Subcutaneous adipose tissue (tissue), 4 donors: ENCODE data around the gene FAM117A. TPM values are rescaled to one million over a fixed set of nuclear protein-coding genes. Genes with fewer than 3 reads are reported as not detected.

Experiments
- total RNA-seq, 4 donors: library from RNA; depleted of rRNA; stranded (reverse); fragments of >200 nt; gene quantifications; one replicate each; pipeline ENCODE4 v1.1.0, GENCODE V29; 2016
- TF ChIP-seq, protein P1 (sequence below): fragments of 450-650 bp; IDR thresholded peaks from one replicate; pipeline ENCODE4 v1.5.1; 2016; ENCODE audit warnings: low read depth, mild to moderate bottlenecking, control low read depth, antibody characterized with exemption, moderate library complexity

Gene FAM117A
- total RNA-seq, 4 donors from 2014 or later, result 3.9 to 19.4 (median 8.4) TPM

DNA sequence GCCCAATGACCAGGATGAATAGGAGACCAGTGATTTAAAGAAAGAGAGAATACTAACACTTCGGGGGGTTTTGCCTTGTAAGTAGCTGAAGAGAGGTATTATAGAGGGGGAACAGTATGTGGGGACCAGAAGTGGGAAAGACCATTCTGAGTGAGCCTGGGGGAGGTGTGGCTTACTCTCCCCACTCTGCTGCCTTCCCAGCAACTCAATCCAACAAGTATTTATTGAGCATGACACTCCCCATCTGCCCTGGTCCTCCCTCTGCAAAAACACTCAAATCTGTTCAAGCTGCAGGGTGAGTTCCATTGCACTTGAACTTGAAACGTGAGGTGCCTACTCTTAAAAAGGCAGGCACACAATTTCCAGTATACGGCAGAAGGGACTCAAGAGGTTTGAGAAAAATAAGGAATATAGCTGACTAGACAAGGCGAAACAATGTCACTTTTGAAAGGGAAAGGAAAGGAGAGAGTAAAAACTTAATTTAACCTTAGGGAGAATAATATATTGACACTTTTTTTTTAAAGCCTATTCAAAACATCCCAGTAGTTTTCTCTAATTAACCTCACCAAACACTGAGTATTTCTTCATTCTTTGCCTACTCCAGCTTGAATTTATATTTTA is 8.2 kb downstream of the FAM117A start:
- TF ChIP-seq, protein P1, sequence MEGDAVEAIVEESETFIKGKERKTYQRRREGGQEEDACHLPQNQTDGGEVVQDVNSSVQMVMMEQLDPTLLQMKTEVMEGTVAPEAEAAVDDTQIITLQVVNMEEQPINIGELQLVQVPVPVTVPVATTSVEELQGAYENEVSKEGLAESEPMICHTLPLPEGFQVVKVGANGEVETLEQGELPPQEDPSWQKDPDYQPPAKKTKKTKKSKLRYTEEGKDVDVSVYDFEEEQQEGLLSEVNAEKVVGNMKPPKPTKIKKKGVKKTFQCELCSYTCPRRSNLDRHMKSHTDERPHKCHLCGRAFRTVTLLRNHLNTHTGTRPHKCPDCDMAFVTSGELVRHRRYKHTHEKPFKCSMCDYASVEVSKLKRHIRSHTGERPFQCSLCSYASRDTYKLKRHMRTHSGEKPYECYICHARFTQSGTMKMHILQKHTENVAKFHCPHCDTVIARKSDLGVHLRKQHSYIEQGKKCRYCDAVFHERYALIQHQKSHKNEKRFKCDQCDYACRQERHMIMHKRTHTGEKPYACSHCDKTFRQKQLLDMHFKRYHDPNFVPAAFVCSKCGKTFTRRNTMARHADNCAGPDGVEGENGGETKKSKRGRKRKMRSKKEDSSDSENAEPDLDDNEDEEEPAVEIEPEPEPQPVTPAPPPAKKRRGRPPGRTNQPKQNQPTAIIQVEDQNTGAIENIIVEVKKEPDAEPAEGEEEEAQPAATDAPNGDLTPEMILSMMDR, result no peak

DNA sequence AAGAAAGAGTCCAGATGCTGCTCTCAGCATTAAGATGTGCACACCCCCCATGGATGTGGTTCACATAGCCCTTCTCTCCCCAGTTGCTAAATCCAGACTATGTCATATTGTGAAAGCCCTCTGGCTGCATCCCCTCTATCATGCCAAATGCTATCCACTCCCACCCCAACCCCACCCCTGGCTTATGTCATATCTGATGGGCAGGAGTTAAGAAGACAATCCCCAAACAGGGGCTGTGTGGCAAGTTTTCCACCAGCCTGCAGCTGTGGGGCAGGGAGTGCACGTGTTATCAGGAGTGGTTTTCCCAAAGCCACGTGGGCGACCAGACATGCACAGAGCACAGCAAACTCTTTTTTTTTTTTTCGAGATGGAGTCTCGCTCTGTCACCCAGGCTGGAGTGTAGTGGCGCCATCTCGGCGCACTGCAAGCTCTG is 10.0 kb downstream of the FAM117A start:
- TF ChIP-seq, protein P1, result no peak

DNA sequence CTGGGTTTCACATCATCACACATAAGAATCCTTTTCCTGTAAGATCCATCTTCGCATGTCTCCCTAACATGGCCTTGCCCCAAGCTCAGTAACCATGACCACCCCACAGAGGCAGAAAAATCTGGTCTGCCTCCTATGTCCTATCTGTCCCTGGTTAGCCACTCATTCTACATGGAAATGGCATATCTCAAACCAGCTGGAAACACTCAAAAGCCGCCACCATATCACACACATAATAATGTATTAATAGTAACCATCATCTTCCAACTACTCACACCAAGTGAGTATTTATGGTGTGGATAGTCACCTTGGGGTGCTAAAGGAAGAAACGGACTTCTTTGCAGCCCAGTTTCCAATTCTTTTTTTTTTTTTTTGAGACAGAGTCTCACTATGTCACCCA is 11.4 kb downstream of the FAM117A start:
- TF ChIP-seq, protein P1, result no peak

DNA sequence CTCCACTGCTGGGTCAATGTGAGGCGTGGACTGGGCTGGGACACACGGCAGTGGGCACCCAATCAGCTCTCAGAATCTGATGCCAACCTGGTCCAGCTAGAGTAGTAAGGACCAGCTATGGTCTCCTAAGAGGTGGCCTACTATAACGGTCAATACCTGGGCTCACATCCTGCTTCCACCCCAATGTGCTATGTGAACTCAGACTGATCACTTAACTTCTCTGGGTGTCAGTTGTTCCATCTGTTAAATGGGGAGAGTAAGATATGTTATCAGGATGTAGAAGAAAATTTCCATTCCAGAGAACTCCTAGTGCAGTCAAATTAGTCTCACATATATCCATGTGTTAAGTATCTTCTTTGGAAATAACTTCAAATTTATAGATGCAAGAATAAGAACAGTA is 14.2 kb downstream of the FAM117A start:
- TF ChIP-seq, protein P1, result no peak

DNA sequence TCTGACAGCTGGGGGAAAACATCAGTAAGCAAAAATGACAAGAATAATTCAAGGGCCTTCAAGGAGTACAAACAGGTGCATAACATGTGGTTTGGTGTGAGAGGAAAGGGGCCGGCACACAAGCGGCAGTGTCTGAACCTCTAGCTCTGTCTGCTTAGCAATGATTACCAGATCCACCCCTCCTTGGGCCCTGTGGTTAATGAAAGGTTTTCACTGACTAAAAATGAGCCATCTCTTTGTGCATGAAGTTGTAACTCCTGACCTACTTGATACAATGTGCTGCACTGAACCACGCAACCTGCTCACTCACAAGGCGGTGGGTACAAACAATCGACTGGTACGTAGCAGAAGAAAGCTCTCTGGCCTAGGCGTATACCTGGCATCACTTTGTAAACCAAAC is 15.1 kb downstream of the FAM117A start:
- TF ChIP-seq, protein P1, result no peak

DNA sequence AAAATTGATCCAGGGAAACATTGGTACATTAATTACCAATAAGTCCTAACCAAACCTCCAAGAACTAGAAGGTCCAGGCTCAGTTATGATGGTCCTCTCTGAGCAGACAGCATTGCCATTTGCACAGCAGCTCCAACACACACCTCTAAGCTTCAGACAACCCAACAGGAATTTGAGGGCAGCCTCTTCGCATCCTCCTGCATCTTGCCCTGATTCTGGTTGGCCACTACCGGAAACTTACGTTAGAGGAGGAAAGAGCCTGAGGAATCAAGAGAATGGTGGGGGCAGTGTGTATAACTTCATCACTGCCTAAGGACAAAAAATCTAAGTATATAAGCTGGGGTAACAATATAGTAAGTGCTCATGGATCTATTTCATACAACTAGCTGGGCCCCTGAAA is 15.7 kb downstream of the FAM117A start:
- TF ChIP-seq, protein P1, result no peak

DNA sequence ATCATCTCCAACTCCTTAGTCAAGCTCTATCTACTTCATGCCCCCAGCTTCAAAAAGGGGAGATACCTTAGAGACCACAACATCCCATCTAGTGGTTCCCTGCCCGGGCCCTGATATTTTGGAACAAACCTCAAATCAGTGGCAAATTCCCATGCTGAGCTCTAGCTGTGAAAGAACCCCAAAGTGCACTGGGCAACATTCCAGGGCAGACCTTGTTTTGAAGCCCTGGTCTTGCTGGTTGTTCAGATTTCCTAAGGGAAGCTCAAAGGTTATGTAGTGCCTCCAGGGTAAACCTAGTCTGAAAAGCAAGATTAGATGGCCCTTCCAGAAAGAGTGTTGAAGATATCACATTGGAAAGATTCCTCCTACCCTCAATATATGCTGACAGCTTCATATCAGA is 16.3 kb downstream of the FAM117A start:
- TF ChIP-seq, protein P1, result no peak
